HepG2 (cell line): ENCODE data around the gene MAP2K5. TPM values are rescaled to one million over a fixed set of nuclear protein-coding genes. Genes with fewer than 3 reads are reported as not detected.

ENCODE experiments used
- ATAC-seq: fragments of 200-7000 bp; cut with Tn5 transposase; 3 replicates; pipeline ENCODE4 v1.9.1; 2020; ENCODE audit warnings: mild to moderate bottlenecking, moderate library complexity
- BruUV-seq: library from RNA; stranded (reverse); fragments of 400-500 nt; replicated peaks from 2 replicates; lab custom pipeline; 2021; lab: Mats Ljungman, UMichigan
- CTCF ChIA-PET: fragments of 300-600 bp; formaldehyde crosslinking; extraction: SDS; loops from one replicate; lab custom pipeline; 2021; ENCODE audit warnings: low total read pairs, inconsistent platforms, low intra/inter-chr PET ratio; lab: Yijun Ruan, JAX
- POLR2A ChIA-PET: fragments of 350-600 bp; sonication (Branson Sonifier 250); formaldehyde crosslinking; loops from one replicate; lab custom pipeline; 2020; ENCODE audit warnings: antibody characterized with exemption, inconsistent platforms; lab: Yijun Ruan, JAX
- DNase-seq: peaks from one replicate; pipeline ENCODE4 v3.0.0-alpha.2; 2015; ENCODE audit warnings: low spot score
- FAIRE-seq: peaks from 3 replicates; lab custom pipeline; 2011; peaks lifted over from hg19 to GRCh38; lab: Jason Lieb, UNC
- H2AFZ ChIP-seq: one replicate; pipeline ENCODE4 v1.6.1; 2011; ENCODE audit warnings: low read length, inconsistent platforms
- H3K27ac ChIP-seq: fragments of 300-600 bp; 3 replicates; pipeline ENCODE4 v1.8.0; 2011; ENCODE audit warnings: mixed run types, mild to moderate bottlenecking, mixed read lengths, low read length, inconsistent platforms; ENCODE audit not compliant: insufficient read depth; ENCODE audit errors: extremely low read length
- H3K27me3 ChIP-seq, 2 experiments: fragments of 200-600 bp in 1 of 2; 2 replicates in 1 of 2; 3 replicates in 1 of 2; pipeline versions ENCODE4 v1.6.0 to v1.8.0; 2011; ENCODE audit warnings: low read length in 2 of 2, mild to moderate bottlenecking in 2 of 2, moderate library complexity in 2 of 2, inconsistent platforms in 1 of 2; ENCODE audit not compliant: insufficient read depth in 2 of 2, control insufficient read depth in 1 of 2
- H3K36me3 ChIP-seq, 2 experiments: fragments of 200-600 bp in 1 of 2; replicated peaks in 1 of 2; 2 replicates in 1 of 2; 3 replicates in 1 of 2; pipeline versions ENCODE4 v1.5.1 to v1.8.0; 2011; ENCODE audit warnings: low read length in 2 of 2, inconsistent platforms in 1 of 2; ENCODE audit not compliant: insufficient read depth in 2 of 2, control insufficient read depth in 1 of 2
- H3K4me1 ChIP-seq: 2 replicates; pipeline ENCODE4 v1.5.1; 2012; ENCODE audit warnings: low read length, inconsistent platforms; ENCODE audit not compliant: insufficient read depth
- H3K4me2 ChIP-seq: 2 replicates; pipeline ENCODE4 v1.6.0; 2011; ENCODE audit warnings: low read depth, low read length, inconsistent platforms
- H3K4me3 ChIP-seq, 3 experiments: fragments of 200-600 bp in 1 of 3; sonication (generic), shearing (Covaris generic) in 1 of 3; replicated peaks in 1 of 3; 2 replicates each; pipeline ENCODE4 v1.5.1; 2011 to 2016; ENCODE audit warnings: low read length in 3 of 3, inconsistent platforms in 2 of 3, low read depth in 2 of 3, mild to moderate bottlenecking in 2 of 3, control low read depth in 1 of 3, mixed read lengths in 1 of 3; ENCODE audit not compliant: insufficient read depth in 1 of 3
- H3K79me2 ChIP-seq: one replicate; pipeline ENCODE4 v1.6.1; 2011; ENCODE audit warnings: low read length, inconsistent platforms; ENCODE audit not compliant: insufficient read depth
- H3K9ac ChIP-seq: 2 replicates; pipeline ENCODE4 v1.6.0; 2011; ENCODE audit warnings: mild to moderate bottlenecking, low read depth, low read length, inconsistent platforms; ENCODE audit not compliant: insufficient read depth
- H3K9me3 ChIP-seq: 2 replicates; pipeline ENCODE4 v1.5.1; 2012; ENCODE audit warnings: mild to moderate bottlenecking, low read length
- H4K20me1 ChIP-seq: 2 replicates; pipeline ENCODE4 v1.6.0; 2011; ENCODE audit warnings: inconsistent platforms, mild to moderate bottlenecking, low read length, moderate library complexity; ENCODE audit not compliant: insufficient read depth
- BORCS8-MEF2B ChIP-seq: sonication (generic); formaldehyde crosslinking; IDR thresholded peaks from 2 replicates; pipeline ENCODE4 v1.8.0; 2022; ENCODE audit warnings: mild to moderate bottlenecking, missing genetic modification reagents
- E2F5 ChIP-seq: sonication (generic); formaldehyde crosslinking; conservative IDR thresholded peaks from 2 replicates; pipeline ENCODE4 v1.4.0; 2020; ENCODE audit warnings: missing genetic modification reagents
- MED8 ChIP-seq: sonication (generic); formaldehyde crosslinking; IDR thresholded peaks from 2 replicates; pipeline ENCODE4 v1.8.1; 2023; ENCODE audit warnings: mild to moderate bottlenecking, missing genetic modification reagents; ENCODE audit not compliant: insufficient replicate concordance
- POLR2G ChIP-seq: fragments of 200-400 bp; formaldehyde crosslinking; IDR thresholded peaks from 2 replicates; pipeline ENCODE4 v1.6.1; 2018; ENCODE audit warnings: mild to moderate bottlenecking, low read depth, low read length, moderate library complexity
- RFX5 ChIP-seq: IDR thresholded peaks from 2 replicates; pipeline ENCODE4 v1.6.1; 2011; ENCODE audit warnings: low read depth, low read length, improper control_type of control experiment
- ZFP82 ChIP-seq: sonication (generic); formaldehyde crosslinking; IDR thresholded peaks from 2 replicates; pipeline ENCODE4 v1.5.1; 2020; ENCODE audit warnings: mild to moderate bottlenecking, missing genetic modification reagents, borderline replicate concordance
- ZFP90 ChIP-seq: sonication (generic); formaldehyde crosslinking; IDR thresholded peaks from 2 replicates; pipeline ENCODE4 v1.8.0; 2022; ENCODE audit warnings: missing genetic modification reagents, mild to moderate bottlenecking, inconsistent platforms, borderline replicate concordance
- ZNF232 ChIP-seq: sonication (generic); formaldehyde crosslinking; IDR thresholded peaks from 2 replicates; pipeline ENCODE4 v1.4.0; 2020; ENCODE audit warnings: missing genetic modification reagents, borderline replicate concordance
- ZNF432 ChIP-seq: sonication (generic); formaldehyde crosslinking; IDR thresholded peaks from 2 replicates; pipeline ENCODE4 v1.5.0; 2020; ENCODE audit warnings: missing genetic modification reagents, mild to moderate bottlenecking, borderline replicate concordance
- WGBS: methylation state at CpG from one replicate; pipeline ENCODE4 v1.1.6; 2017; ENCODE audit warnings: low lambda C conversion rate; 5-methylcytosine and 5-hydroxymethylcytosine counted together
- in situ Hi-C: cut with HindIII; loops from 2 replicates; pipeline ENCODE4 v1.10.0; 2017; ENCODE audit warnings: low pct_unique_long_range_greater_than_20kb; ENCODE audit not compliant: extremely low pct_ligation_motif_present
- intact Hi-C: fragments of 100-400 bp; cut with micrococcal nuclease; formaldehyde crosslinking; loops from one replicate; pipeline ENCODE4 v1.10.0; 2022; ENCODE audit not compliant: unreplicated experiment
- polyA plus RNA-seq, 8 experiments: library from polyadenylated mRNA; depleted of rRNA in 3 of 8; stranded (reverse) in 7 of 8; unstranded in 1 of 8; fragments of >200 nt; fragmentation: Illumina TruSeq in 4 of 8; extraction: Trizol in 4 of 8; gene quantifications; 2 replicates each; pipeline versions ENCODE4 v1.2.1 to v1.2.3, GENCODE V29; 2011 to 2016; ENCODE audit warnings: low read depth in 4 of 8, missing spikeins in 1 of 8, mixed read lengths in 1 of 8; ENCODE audit not compliant: insufficient read depth in 1 of 8
- total RNA-seq, 5 experiments: library from RNA; depleted of rRNA; stranded (reverse); fragments of >200 nt; fragmentation: Illumina TruSeq; extraction: Trizol; gene quantifications; 2 replicates each; pipeline ENCODE4 v1.2.3, GENCODE V29; 2016; ENCODE audit warnings: low read depth in 1 of 5

Gene MAP2K5
- total and polyA plus RNA-seq, 2 of the 13 experiments (the other 11 are each of a cell fraction or from before 2014, with no cell fraction given), result 4.0 to 4.3 TPM

GRCh38 chr15:67770358-67770628 is 227.8 kb downstream of the MAP2K5 start:
- FAIRE-seq, result no peak
- no peak for DNase-seq
- BruUV-seq, result no TSS peak
- H3K4me3 ChIP-seq, result no peak overlapping the region
- H3K4me2 ChIP-seq, result no peak overlapping the region
- no peak overlapping the region for H3K27ac ChIP-seq
- TF ChIP-seq RFX5 (no peak), MED8 (CRISPR knock-in tag) (no peak), ZNF432 (CRISPR knock-in tag) (no peak), E2F5 (no peak), ZFP90 (no peak), POLR2G (no peak), ZFP82 (no peak), ZNF232 (CRISPR knock-in tag) (no peak), BORCS8-MEF2B (CRISPR knock-in tag) (no peak)
- TF ChIP-seq, all 625 proteins: peak for 0
- Histone ChIP-seq H3K9ac (no peak overlapping the region), H3K36me3 (no peaks in the 10 kb centered on the region), H4K20me1 (no peaks in the 10 kb centered on the region), H3K79me2 (no peaks in the 10 kb centered on the region), H3K4me1 (no peaks in the 10 kb centered on the region), H2AFZ (no peak overlapping the region), H3K9me3 (no peaks in the 10 kb centered on the region), H3K27me3 (no peaks in the 10 kb centered on the region)
- POLR2A ChIA-PET, result no interaction called here
- in situ Hi-C loops (no loop called here), intact Hi-C loops (no loop called here)
- CTCF ChIA-PET, result no interaction called here
- 95% methylated on average over 3 of the region's 3 CpGs for whole genome bisulfite sequencing
- ATAC-seq, result no peak
